GM18526 (cell line): Measurements from ENCODE around the gene MMP2.

Experiments used
- POLR2A ChIP-seq: IDR thresholded peaks from 3 replicates; pipeline ENCODE4 v1.6.1; 2011; ENCODE audit not compliant: insufficient read length; ENCODE audit errors: extremely low read depth

Gene MMP2

DNA sequence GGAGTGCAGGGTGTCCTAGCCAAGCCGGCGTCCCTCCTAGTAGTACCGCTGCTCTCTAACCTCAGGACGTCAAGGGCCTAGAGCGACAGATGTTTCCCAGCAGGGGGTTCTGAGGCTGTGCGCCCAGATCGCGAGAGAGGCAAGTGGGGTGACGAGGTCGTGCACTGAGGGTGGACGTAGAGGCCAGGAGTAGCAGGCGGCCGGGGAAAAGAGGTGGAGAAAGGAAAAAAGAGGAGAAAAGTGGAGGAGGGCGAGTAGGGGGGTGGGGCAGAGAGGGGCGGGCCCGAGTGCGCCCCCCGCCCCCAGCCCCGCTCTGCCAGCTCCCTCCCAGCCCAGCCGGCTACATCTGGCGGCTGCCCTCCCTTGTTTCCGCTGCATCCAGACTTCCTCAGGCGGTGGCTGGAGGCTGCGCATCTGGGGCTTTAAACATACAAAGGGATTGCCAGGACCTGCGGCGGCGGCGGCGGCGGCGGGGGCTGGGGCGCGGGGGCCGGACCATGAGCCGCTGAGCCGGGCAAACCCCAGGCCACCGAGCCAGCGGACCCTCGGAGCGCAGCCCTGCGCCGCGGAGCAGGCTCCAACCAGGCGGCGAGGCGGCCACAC, at the start of gene MMP2:
Gene MMP2 (plus strand): TSS at position 372 of the 603 bp plus-strand sequence. CDS start 282 bp downstream, outside the sequence.
- TF ChIP-seq POLR2A = no peak

DNA sequence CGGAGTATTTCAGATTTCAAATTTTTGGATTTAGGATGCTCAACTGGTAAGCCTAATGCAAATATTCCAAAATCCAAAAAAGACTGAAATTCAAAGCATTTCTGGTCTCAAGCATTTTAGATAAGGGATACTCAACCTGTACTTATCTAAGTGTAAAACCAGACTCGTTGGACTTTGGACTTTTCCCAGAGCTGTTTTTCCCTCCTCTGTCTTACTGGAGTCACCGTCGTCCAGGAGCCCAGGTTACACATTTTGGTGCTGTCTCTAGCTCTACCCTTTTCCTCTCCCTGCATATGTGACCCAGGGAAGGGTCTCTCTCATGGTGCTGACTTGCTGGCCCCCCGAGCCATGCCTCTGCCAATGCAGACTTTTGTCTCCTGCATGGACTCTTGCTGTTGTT, 46.0 kb upstream of the MMP2 start:
- no peak for TF ChIP-seq POLR2A

DNA sequence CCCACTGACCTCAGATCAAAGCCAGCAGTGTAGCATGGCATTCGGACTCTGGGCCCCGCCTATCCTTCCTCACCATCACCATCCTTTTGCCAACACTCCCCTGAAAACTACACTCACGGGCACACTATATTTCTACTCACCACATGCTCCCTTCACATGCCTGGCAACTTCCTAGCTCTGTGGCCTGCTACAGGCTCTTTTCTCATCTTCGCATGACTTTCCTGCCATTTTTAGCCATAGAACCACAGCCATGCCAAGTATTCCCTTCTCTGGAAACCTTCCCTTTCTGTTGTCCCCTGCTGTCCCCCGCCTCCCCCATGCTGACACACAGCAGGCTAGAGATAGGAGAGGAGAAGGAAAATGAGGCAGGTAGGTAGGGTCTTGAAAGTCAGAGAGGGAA, 45.5 kb upstream of the MMP2 start:
- no peak for TF ChIP-seq POLR2A

DNA sequence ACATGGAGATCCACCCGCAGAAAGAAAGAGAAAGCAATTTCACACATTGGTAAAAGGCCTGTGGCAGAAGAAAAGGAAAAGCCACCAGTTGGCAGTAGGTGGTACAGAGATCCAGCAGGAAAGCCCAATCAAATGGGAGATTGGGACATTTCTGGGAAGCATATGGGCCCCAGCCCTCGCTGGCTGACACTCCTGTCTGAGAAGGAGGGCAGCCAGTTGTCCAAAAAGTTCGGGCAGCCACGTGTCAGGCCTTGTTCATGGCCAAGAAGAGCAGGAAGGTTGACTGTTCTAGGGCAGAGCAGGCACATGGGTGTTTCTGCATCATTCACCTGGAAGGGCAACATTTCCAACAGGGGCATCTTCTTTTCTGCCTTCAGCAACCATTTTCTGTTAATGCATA, 45.0 kb upstream of the MMP2 start:
- no peak for TF ChIP-seq POLR2A

DNA sequence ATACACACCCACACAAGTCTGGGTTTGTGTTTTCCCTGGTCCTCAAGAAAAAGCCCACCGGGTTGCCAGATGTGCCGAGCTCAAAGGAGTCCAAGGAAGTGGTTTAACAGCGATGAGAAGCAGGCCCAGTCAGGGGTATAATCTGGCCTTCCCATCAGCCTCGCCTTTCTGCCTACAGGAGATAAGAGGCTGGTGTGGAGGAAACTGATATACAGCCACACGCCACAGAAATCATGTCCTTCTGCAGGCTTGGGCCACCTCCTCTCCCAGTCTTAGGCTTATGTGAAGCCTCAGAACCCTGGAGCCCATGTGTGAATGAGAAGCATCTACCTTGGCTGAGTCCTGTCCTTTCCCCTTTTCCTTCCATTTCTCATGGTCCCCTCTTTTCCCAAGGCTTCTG, 43.6 kb upstream of the MMP2 start:
- no peak for TF ChIP-seq POLR2A

DNA sequence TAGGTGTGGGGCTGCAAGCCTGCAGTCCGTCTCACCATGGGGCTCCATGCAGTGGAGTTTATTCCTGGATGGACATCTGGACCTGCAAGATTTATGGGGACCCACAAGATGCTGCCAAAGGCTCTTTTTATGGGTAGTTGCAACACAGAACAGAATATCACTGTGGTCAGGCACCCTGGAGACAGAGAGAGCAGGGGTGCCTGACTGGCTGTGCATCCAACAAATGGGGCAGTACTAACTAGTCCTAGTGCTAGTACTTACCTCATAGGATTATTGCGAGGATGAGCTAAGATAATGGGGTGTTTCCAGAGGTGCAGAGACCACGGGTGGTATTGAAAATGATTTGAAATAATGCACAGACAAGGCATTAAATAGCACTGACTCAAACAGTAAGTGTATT, 42.4 kb upstream of the MMP2 start:
- TF ChIP-seq POLR2A = no peak

DNA sequence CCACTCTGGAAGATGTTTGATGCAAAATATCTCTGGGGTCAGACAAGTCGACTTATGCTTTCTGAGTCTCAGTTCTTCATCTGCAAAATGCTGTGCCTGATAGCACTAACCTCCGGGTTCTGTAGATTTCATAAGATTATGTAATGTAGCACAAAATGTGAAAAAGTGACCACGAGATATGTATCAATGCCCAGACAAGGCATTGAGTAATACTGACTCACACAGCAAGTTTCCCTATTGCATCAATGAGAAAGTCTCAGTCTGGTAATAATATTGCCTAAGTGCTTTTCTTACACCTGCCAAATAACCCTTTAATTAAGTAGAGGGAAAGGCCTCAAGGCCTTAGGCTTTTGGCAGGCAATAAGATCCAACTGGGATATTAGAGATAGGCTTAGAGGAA, 41.4 kb upstream of the MMP2 start:
- no peak for TF ChIP-seq POLR2A

DNA sequence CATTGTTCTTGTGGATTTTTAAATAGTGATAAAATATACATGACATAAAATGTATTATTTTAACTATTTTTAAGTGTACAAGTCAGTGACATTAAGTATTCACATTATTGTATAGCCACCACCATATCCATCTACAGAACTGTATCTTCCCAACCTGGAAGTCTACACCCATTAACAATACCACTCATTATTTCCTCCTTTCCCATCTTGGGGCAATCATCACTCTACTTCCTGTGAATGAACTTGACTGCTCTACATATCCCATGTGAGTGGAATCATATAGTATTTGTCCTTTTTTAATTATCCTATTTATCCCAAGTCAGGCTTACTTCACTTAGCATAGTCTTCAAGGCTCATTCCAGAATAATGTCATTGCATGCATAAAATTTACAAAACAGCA, 40.7 kb upstream of the MMP2 start:
- no peak for TF ChIP-seq POLR2A

DNA sequence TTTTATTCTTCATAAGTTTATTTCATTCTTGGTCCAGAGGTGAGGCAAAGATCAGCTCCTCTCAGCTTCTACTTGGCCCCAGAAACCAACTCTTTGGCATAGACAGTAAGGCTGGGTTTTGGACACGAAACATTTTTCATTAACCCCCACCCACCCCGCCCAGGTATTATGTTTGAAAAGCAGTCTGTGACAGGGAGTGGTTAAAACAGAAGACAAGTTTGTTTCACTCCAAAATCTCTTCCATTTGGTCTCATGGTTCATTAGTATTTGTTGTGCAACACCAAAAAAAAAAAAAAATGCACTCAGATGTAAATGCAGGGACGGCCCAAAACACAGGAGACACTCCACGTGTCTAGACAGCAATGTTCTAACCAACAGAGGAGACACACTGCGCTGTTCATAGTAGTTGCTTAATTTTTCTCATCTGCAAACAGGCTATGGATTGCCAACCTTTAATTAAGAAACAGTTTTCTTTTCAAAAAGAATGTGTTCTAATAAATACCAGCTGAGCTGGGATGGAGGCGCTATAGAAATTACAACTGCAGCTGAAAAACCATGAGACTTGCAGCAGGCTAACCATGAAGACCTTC, 39.8 kb upstream of the MMP2 start:
- no peak for TF ChIP-seq POLR2A

DNA sequence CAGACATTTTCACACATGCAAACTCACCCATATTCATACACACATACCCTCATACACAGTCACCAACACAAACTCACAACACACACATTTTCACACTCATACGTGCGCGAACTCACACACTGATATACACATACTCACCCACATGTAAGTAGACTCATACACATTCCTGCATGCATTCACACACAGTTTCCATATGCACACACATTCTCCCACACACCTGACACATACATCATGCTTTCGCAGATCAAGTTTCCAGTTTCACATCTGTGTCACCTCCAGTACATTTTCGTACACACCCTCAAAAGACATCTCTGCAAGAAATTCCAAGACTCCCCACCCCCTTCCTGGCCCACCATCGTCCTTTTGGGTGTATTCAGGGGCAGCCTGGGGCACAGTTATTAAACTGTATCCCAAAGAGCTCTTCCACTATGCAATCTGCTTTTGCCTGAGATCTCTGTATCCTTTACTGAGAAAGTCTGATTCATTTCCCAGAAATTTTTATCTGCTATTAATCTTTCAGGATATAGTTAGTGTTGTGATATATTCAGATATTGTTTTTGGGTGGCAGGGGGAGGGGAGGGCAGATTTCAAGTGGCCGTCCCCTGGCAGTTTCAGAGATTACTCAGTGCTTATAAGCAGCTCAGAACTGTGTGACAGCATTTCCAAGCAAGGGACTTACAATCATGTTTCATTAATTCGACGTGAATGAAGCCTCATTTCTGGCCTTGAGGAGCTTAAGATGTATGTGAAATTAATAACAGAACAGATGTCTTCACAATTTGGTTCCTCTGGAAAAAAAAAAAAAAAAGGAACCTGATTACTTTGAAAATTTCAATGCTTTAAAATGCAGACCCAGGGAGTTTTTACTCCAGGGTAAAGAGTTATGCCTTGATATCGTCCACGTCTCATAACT, 35.3 kb upstream of the MMP2 start:
- TF ChIP-seq POLR2A = no peak

DNA sequence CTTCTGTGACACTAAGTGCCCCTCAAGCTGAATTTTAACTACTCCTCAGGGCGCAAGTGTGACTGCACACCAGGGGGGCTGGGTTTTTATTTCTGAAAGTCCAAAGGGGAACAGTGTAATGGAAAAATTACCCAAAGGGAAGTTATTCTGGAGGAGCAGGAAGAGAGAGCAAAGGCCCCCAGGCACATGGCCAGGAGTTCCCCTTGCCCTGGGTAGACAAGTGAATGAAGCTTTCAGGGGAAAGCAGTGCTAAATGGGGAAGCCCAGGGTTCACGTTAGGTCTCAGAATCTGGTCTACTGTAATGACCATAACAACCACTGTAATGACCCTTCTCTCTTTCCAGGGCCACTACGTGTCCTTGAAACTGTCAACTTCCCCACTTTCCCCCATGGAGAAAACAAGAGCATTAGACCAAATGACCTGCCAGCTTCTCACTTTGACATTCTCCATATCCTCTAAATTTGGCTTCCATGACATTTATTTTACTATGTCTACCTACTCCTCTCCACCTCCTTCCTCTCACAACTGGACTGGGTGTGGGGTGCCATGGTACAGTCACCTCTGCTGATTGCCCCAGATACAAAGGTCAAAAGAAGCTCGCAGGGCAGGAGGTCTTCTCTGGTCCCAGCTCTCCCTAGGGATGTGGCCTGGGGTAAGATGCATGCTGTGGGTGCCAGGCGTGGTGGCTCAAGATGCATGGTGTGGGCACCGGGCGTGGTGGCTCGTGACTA, 34.1 kb upstream of the MMP2 start:
- TF ChIP-seq POLR2A = no peak

DNA sequence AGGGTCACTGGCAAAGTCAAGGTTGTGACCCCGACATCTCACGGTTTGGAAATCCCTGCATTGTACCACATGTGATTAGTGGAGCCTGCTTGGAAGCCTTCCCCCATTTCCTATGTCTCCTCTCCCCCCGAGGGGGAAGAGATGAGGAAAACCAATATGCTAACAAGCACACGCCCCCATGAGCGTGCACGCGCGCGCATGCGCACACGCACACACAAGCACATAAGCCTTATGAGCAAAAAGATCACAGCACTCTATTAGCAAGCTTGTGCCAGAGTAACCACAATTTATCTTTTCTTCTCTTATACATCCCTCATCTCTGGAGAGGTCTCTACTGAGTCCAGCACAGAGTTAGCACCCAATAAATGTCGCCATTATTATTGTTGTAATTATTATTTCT, 31.8 kb upstream of the MMP2 start:
- no peak for TF ChIP-seq POLR2A

DNA sequence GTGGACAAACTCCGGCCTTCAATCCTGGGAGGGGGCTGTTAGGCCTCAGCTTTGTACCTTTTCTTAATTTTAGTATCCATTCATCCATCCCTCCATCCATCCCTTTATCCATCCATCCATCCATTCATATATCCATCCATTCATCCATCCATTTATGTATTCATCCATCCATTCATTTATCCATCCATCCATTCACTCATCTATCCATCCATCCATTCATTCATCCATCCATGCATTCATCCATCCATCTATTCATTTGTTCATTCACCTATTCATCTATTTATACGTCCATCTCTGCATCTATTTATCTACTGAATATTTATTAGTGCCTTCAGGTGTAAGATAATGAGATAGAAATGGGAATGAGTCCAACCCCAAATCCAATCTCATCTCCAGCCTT, 26.0 kb upstream of the MMP2 start:
- no peak for TF ChIP-seq POLR2A

DNA sequence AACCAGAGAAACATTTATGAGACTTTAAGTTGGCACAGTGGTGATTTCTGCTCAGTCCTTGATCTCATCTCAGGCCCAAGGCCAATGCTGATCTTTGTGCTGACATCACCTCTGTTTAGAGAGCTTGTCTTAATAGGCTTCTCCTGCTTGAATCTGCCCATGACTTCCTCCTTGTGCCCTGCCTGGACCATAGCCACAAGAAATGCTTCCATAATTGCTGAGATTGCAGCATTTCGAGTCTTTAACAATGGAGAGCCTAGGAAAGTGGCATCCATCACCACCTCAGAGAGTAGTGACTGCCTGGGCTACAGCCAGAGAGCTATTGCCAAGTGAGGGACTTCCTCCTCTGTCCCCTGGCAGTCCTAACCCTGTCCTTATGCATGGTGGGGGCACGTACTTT, 25.1 kb upstream of the MMP2 start:
- no peak for TF ChIP-seq POLR2A

DNA sequence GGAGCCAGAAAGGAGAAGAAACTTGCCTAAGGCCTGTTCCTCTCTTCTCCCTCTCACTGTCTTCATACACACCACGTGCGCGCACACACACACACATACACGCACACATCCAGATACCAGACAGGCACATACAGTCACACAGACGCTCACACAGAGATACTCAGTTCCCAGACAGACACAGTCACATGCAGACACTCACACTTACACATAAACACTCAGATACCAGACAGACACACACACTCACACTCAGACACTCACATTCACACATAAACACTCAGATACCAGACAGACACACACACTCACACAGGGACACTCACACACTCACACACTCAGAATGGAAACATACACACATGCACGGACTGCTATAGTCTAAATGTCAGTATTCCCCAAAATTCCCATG, 24.1 kb upstream of the MMP2 start:
- TF ChIP-seq POLR2A = no peak

DNA sequence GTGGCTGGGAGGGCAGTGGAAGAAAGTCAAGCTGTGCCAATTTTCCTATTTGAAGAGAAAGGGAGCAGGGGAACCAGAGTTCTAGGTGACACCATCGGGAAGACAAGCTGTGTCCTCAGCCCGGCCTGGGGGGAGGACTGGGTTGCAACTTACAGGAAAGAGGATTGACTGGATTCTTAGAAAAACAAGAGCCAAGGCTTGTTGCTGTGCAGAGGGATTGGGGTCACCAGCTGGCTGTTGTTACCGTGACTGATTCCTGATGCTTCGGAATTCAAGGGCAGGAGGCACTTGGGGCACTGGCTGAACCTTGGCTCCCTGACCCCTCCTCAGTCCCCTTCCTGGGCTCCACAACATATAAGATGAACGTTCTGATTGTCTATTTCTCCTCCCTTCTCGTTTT, 16.8 kb upstream of the MMP2 start:
- TF ChIP-seq POLR2A = no peak
